ENCODE measurements around the gene CACNA1H.

The CACNA1H gene

GRCh38 chr16:1215574-1216295, 62.8 kb downstream of the CACNA1H start:
- no peak for TF ChIP-seq CTCF (IDR thresholded peaks at IDR 0.05; ENCODE audit: low read depth, low read length)
- no peak for DNase-seq (ENCODE audit: extremely low read depth, low read depth)

GRCh38 chr16:1216296-1216619, 63.4 kb downstream of the CACNA1H start:
- no peak for TF ChIP-seq CTCF (IDR thresholded peaks at IDR 0.05; ENCODE audit: low read depth, low read length)
- DNase-seq (ENCODE audit: extremely low read depth, low read depth) = no peak

GRCh38 chr16:1216681-1217400, 63.9 kb downstream of the CACNA1H start:
- TF ChIP-seq CTCF (IDR thresholded peaks at IDR 0.05; ENCODE audit: low read depth, low read length) = no peak
- DNase-seq (ENCODE audit: extremely low read depth, low read depth) = no peak

GRCh38 chr16:1217526-1217925, 64.6 kb downstream of the CACNA1H start:
- no peak for DNase-seq (ENCODE audit: extremely low read depth, low read depth)
- no peak for TF ChIP-seq CTCF (IDR thresholded peaks at IDR 0.05; ENCODE audit: low read depth, low read length)

GRCh38 chr16:1218061-1218929, 65.4 kb downstream of the CACNA1H start:
- no peak for TF ChIP-seq CTCF (IDR thresholded peaks at IDR 0.05; ENCODE audit: low read depth, low read length)
- DNase-seq (ENCODE audit: extremely low read depth, low read depth) = no peak

- DNase-seq (ENCODE audit: extremely low read depth, low read depth) = no peak
- no peak for TF ChIP-seq CTCF (IDR thresholded peaks at IDR 0.05; ENCODE audit: low read depth, low read length)
Measured at GRCh38 chr16:1218930-1219611, 66.2 kb downstream of the CACNA1H start.
